NCI-H460 (cell line): ENCODE data around the gene SYT11. TPM values are rescaled to one million over a fixed set of nuclear protein-coding genes. Genes with fewer than 3 reads are reported as not detected.
A peak's percentile ranks its signal among the peaks of the same experiment; 100 is the strongest.
"Not testable (repeated sequence)": the region's sequence is repeated elsewhere in the genome, so short reads cannot be mapped to it uniquely, and the experiment has no call there.

Source experiments
- DNase-seq: peaks from one replicate; pipeline ENCODE4 v3.0.0-alpha.2; 2016; ENCODE audit warnings: low read depth; ENCODE audit errors: extremely low read depth
- total RNA-seq: library from RNA; depleted of rRNA; stranded (reverse); fragments of >200 nt; shearing (Covaris generic); gene quantifications from 2 replicates; pipeline ENCODE4 v1.2.3, GENCODE V29; 2014

Gene SYT11
- total RNA-seq, 1 experiment from 2014 or later: 0.37 TPM

DNA sequence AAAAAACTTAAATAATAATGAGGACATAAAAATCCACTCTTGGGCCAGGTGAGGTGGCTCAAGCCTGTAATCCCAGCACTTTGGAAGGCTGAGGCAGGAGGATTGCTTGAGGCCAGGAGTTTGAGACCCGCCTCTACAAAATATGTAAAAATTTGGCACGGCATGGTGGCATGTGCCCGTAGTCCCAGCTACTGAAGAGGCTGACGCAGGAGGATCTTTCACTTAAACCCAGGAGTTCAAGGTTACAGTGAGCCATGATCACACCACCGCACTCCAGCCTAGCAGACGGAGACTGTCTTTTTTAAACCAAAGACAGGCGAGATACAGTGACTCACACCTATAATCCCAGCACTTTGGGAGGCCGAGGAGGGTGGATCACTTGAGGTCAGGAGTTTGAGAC is 37.1 kb downstream of the SYT11 start:
- not testable (repeated sequence) for DNase-seq

DNA sequence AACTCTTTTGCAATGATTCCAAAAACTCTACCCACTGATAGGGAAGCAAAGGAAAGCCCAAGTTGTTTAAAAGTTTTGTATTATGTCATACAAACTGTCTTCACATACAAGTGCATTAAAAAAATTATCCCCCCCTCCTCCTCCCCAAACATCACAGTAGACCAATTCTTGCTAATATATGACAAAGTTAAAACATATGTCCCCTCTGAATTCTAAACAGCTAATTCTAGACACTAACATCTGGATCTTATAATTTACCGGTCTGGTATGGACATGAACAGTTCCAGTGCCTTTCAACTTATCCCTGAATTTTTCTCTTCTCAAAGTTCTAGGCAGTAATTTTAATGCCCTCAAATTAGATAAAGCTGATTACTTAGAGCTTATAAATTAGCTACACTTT is 38.4 kb downstream of the SYT11 start:
- no peak for DNase-seq

DNA sequence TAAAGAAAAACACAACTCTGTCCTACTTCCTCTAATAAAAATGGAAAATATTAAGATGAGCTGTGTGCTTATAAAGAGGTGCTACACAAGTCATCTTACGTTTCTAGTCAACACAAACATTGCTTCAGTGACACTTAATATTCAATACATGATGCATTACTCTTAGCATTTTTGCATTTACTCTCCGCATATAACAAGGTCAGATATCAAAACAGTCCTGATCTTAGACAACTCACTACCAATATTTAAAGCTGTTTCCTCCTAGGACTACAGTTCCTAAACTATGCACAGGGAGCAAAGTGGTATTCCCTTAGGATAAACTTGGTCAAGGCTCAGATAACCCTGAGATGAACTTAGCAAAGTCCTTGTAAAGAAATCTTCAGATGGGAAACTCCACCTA is 39.5 kb downstream of the SYT11 start:
- DNase-seq: no peak

DNA sequence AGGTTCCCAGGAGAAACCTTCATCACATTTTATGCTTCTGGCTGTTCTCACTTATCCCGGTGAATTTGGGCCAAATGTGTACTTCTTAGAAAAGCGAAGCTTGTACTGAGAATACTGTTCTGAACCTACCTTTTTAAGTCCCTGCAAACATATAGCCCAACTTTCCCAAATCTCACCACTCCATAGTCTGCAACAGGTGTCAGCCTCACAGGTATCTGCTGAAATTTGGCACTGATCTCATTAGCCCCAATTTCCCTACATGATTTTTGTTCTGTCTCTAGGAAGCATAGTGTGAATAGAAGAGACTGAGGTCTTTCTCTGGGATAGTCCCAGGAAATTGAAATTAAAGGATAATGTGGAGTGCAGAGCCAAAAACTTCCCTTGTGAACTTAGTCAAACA is 40.3 kb downstream of the SYT11 start:
- no peak for DNase-seq

DNA sequence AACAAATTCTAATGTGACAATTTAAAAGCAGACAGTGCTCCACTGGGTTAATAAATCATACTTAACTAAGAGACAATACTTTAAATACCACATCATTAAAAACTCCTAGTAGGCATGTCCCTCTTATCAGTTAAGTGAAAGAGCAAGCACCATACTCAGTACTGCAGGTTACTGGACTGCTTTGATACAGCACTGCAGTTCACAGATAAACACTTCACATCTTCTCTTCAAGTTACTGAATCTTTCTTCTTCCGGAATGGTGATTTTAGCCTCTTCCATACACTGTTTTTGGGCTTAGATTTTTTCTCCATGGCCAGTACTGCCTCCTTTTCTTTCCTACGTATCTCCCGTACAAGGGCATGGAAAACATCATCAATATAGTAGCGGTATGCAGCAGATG is 40.8 kb downstream of the SYT11 start:
- no peak for DNase-seq

DNA sequence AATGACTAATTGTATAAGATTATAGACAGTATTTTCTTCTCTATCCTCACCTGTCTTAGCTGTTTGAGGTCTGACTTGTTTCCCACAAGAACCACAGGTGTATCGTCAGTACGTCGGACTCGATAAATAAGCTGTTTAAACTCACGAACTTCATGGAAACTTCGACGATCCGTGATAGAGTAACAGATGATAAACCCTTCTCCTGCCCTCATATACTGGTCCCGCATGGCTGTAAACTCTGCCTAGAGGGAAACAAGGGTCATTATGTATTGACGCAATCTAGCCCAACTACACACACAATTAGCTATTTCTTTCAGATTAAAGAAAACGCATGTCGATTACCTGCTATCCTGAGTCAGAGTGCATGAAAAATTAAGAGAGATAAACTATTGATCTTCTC is 44.9 kb downstream of the SYT11 start:
- DNase-seq: no peak

DNA sequence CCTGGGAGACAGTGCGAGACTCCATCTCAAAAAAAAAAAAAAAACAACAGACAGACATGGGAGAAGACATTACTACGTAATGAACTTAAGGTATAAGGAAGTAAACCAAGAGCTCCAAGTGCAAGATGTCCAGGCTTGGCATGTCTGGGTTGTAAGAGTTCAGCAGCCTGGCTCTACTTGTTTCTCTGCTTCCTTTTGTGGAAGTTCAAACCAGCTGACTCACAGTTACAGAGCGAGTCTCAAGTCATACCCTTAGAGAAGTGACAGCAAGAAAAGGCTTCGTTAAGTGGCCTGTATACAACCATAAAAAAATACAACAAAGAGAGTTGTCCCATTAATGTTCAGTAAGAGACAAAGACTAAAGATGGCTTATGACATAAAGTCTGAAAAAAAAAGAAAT is 50.5 kb downstream of the SYT11 start:
- DNase-seq: peak; percentile 72

DNA sequence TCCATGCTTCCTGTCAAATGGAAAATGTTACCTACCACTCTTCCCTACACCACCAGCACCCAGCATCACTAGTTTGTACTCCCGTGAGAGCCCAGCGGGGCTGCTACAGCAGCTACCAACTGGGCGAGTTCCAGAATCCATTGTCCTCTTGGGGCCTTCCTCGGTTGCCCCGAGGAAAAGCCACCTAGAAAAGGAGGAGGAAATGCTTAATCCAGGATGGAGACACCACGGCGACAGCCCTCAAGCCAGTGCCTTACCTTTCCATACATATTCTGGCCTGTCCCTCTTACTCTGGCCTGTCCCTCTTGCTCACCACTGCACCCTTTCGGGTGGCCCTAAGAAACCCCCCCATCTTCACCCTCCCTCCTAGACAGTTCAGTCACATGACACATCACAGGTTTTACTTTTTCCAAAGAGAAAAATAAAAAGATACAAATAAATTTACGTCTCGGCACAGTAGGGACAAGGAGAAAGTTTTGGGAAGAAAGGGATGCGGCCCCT is 51.3 kb downstream of the SYT11 start:
- DNase-seq: peak; percentile 58

DNA sequence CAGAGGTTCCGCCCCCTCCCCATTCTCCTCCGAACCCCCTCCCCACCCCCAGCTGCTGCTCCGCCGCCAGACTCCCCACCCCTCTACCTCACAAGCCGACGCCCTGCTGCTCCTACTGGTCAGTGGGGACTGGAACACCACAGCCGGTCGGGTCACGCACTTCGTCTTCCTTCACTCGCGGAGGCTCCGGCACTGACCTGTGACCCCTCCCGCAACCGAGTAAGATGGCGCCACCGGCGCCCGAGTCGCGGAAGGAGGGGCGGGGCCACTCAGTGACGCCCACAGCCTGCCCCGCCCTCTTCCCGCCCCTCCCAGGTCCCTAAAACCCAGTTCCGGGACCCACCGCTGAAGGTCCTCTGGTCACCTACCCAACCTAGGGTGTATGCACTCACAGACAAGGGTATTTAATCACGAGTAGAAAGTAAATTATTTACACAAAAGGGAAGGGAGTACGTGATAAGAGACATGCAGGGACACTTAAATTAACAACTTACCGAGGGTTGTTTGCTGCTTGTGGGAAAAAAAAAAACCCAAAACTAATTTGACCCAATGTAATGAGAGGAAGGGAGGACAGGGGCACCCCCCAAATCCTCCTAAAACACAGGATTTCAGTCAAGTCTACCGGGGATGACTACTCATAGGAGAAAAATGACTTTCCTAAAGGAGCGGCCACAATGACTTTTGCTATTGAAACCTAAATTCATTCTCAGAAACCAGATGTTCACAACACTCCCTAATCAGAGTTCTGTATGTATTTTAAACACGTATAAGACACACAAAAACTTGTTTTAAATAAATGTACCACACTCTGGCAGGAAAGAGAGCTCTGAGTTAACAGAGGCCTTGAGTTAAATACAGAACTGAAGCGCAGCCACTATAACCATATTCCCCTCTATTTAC is 52.0 kb downstream of the SYT11 start, which contains the start of gene RIT1:
Gene RIT1, minus strand, starts transcription at position 194 of the 900 bp plus-strand sequence. CDS start 588 bp downstream, outside the sequence.
- peak; percentile 88 for DNase-seq

DNA sequence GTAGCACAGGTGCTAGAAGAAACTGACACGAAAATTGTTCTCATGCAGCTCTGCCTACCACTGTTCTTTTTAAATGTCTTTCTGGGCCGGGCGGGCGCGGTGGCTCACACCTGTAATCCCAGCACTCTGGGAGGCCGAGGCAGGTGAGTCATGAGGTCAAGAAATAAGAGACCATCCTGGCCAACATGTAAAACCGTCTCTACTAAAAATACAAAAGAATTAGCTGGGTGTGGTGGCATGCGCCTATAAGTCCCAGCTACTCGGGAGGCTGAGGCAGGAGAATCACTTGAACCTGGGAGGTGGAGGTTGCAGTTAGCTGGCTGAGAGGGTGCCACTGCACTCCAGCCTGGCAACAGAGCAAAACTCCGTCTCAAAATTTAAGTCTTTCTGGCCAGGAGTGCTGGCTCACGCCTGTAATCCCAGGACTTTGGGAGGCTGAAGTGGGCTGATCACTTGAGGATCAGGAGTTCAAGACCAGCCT is 52.7 kb downstream of the SYT11 start:
- DNase-seq: no peak

DNA sequence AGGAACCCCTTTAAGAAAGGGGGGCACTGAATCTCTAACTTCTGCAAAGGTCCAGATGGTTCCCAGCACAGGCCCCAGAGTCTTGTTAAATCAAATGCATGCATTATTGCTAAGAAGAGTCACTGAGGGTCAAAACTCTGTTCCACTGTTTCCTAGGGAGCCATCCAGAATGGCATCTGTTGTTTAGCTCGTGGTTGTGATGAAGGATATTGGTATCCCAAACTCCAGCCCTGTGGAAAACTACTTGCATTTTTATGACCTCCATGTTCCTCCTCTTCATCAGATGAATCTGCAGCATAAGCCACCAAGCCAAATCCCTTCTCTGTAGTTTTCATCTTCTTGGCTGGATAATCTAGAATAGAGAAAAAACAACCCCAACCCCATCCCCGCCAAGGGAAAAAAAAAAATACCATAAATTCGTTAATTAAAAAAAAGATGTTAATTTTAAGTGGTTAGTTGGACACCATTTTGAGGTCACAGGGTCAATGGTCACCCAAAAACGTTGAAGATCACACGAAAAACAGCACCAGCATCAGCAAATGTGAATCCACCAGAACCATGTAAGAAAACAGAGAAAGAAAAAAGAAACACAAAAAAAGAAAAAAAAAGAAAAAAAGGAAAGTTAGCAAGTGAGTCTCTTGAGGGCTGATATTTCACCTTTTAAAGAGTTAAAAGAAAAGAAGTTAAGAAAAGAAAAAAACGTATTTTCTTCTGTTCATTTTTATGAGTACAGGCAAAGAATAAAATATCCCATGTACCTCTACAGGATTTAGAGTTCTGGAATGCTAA is 54.8 kb downstream of the SYT11 start:
- DNase-seq: no peak

DNA sequence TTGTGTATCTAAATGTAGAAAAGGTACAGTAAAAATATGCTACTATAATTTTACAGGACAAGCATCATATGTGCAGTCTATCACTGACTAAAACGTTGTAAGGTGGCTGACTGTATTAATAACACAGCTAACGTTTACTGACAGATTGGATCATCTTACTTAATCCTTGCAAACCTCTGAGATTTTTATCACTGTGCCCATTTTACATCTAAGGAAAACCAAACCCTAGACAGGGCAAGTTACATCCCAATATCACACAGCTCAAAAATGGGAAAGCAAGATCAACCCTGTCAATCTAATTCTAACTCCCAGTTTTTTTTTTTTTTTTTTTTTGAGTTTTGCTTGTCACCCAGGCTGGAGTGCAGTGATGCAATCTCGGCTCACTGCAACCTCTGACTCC is 59.3 kb downstream of the SYT11 start:
- DNase-seq: no peak

DNA sequence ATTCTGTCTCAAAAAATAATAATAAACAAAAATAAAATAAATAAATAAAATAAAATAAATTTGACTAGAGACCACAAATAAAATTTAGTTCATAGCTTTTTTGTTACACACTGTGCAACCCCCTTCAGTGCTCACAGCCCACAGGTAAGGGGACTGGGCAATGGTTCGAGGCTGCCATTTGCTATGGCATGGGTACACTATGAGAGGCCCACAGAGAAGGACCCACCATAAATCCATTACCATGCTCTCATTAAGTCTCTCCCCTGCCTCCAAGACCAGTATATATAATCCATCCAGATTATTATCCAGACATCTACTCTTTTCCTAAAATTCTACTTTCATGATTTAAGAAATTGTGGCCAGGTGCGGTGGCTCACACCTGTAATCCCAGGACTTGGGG is 60.4 kb downstream of the SYT11 start:
- no peak for DNase-seq

DNA sequence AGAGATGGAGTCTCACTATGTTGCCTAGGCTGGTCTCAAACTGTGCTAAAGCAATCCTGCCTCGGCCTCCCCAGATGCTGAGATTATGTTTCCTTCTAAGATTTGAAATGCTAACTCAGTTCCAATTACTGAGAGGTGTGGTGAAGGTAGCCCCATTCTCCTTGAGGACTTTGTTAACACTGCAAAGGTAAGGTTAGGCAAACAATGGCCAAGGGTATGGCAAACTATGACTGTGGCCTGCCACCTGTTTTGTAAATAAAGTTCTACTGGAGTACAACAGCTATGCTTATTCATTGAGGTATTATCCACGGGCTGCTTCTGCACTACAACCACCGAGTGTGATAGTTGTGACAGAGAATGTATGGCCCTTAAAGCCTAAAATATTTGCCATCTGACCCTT is 61.4 kb downstream of the SYT11 start:
- no peak for DNase-seq

DNA sequence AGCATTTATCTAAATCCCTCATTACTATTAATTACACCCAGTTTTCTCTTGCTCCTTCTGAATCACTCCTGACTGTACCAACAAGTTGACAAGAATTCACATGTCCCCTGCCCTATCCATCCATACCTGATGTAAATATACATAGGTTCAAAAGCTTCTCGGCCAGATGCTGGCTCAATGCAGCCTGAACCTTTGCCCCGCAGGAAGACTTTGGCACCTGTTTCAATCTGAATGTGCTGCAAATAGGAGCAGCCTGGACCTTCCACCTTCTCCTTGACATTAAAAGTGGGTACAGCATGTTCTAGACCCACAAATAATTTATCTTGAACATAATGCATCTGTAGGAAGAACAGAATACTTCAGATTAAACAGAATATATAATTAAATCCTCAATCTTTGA is 66.1 kb downstream of the SYT11 start:
- DNase-seq: no peak

DNA sequence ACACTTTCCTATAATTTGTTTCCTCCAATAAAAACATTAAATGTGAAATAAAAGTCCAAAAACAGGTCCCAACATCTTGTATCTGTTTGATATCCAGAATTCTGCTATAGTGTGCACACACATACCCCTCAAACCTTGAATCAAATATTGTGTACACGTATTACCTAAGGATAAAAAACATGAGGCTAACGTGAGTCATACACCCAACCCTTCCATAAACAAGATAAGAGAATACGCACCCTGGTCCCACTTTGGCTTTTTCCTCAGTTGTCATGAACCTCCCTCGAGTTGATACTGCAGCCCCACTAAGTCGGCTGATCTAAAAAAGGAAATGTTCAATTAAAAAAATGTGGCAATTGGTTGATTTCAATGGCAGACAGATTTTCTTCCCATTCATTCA is 69.7 kb downstream of the SYT11 start:
- no peak for DNase-seq

DNA sequence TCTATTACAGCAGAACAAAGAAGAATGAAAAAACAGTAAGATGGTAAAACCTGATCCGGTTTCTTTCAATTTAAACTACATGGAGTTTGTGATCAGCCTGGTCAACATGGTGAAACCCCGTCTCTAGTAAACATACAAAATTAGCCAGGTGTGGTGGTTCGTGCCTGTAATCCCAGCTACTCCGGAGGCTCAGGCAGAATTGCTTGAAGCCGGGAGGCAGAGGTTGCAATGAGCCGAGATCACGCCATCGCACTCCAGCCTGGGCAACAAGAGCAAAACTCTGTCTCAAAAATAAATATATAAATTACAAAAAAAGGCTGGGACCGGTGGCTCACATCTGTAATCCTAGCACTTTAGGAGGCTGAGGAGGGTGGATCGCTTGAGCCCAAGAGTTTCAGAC is 71.4 kb downstream of the SYT11 start:
- not testable (repeated sequence) for DNase-seq

DNA sequence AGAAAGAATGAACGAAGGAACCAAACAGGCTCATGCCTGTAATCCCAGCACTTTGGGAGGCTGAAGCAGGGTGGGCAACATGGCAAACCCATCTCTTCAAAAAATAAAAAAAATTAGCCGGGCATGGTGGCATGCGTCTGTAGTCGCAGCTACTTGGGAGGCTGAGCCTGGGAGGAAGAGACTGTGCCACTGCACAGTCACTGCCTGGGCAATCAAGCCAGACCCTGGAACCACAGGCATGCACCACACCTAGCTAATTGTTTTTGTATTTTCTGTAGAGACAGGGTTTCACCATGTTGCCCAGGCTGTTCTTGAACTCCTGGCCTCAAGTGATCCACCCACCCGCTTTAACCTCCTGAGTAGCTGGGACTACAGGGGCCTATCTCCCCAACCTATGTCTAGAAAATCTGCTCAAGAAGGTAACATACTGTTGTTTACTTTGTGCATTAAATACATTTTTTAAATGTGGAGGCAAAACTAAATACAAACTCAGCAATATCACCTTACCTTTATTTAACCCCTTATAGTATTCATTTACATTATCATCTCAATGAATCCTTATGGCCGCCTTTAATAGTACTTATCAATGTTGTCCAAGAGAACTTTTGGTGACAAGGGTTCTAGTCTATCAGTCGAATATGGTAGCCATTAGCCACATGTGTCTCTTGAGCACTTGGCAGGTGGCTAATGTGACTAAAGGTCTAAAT is 72.1 kb downstream of the SYT11 start:
- DNase-seq: no peak

DNA sequence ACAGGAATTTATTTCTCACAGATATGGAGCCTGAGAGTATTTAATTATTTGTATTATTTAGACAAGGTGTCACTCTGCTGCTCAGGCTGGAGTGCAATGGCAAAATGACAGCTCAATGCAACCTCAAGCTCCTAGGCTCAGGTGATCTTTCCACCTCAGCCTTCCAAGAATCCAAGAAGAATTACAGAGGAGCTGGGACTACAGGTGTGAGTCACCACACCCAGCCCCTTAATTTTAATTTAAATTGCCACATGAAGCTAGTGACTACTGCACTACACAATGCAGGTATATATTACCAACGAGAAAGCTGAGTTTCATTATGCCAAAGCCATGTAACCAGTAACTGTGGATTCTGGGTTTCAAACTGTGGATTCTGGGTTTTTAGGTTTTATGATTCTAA is 72.7 kb downstream of the SYT11 start:
- DNase-seq: no peak

DNA sequence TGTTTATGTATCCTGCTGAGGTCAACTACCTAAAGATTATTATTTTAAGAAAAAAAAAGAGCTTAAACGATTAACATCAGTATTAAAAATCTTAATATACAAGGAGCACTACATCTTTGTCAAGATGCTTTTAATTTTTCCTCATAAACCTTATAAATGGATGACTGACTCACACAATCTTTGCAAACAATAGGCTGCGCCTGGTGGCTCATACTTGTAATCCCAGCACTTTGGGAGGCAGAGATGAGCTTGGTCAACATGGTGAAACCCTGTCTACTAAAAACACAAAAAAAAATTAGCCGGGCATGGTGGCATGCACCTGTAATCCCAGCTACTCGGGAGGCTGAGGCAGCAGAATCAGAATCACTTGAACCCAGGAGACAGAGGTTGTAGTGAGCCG is 73.1 kb downstream of the SYT11 start:
- no peak for DNase-seq

DNA sequence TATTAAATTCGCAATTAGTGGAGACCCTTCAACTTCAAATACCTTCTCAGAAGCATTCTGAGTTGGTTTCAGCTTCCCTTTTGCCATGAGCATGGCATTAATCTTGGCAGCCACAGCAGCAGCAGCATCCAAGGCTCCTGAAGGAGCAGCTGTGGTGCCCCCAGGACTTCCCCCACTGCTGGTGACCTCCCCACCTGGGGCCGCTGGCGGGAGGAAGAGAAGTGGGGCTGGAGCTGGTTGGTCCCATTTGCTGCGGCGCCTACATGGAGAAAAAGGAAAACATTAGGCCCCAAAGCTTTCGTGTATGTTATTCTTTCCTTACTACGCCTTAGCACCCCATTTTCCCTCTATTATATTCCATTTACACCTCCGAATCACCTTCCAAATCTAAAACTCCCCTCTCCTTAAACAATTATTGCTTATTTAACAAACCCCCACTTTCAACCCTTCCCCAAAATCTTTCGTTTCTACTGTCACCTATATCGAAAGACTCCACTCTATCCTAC is 74.3 kb downstream of the SYT11 start:
- DNase-seq: no peak
